IPS DF 6.9 (cell line): Measurements from ENCODE around the gene TELO2.
"Not testable (repeated sequence)": the region's sequence is repeated elsewhere in the genome, so short reads cannot be mapped to it uniquely, and the experiment has no call there.

Experiments
- DNase-seq: peaks from one replicate; pipeline ENCODE4 v3.0.0-alpha.2; 2013; ENCODE audit warnings: low read depth, low spot score
- H3K27ac ChIP-seq: one replicate; pipeline ENCODE4 v1.5.1; 2013; ENCODE audit warnings: low read length, control low read depth
- H3K27me3 ChIP-seq: 2 replicates; pipeline ENCODE4 v1.6.1; 2013; ENCODE audit warnings: mild to moderate bottlenecking, low read length; ENCODE audit not compliant: control insufficient read depth, insufficient read depth
- H3K36me3 ChIP-seq: 2 replicates; pipeline ENCODE4 v1.6.1; 2013; ENCODE audit warnings: low read length; ENCODE audit not compliant: control insufficient read depth, insufficient read depth
- H3K4me1 ChIP-seq: 2 replicates; pipeline ENCODE4 v1.6.1; 2013; ENCODE audit warnings: low read length; ENCODE audit not compliant: control insufficient read depth, insufficient read depth
- H3K4me3 ChIP-seq: 2 replicates; pipeline ENCODE4 v1.5.1; 2013; ENCODE audit warnings: mild to moderate bottlenecking, low read length
- H3K9me3 ChIP-seq: 2 replicates; pipeline ENCODE4 v1.6.1; 2013; ENCODE audit warnings: low read length, inconsistent platforms; ENCODE audit not compliant: control insufficient read depth, insufficient read depth
- WGBS: extraction: QIAGEN DNeasy Blood & Tissue Kit; methylation state at CpG from one replicate; pipeline ENCODE4 v1.1.7; 2013; ENCODE audit warnings: mixed read lengths, missing lambda C conversion rate; ENCODE audit not compliant: insufficient read length, insufficient coverage; 5-methylcytosine and 5-hydroxymethylcytosine counted together

Gene TELO2

GRCh38 chr16:1469141-1469540 lies 24.0 kb upstream of the TELO2 start:
- not testable (repeated sequence) for H3K36me3 ChIP-seq, H3K4me3 ChIP-seq, H3K27me3 ChIP-seq, H3K27ac ChIP-seq, H3K4me1 ChIP-seq, DNase-seq, H3K9me3 ChIP-seq
- WGBS: no CpG with 5 or more reads among the region's 5 CpGs

- Histone ChIP-seq H3K27ac (no peak overlapping the region), H3K36me3 (no peaks in the 10 kb centered on the region), H3K27me3 (no peaks in the 10 kb centered on the region), H3K4me3 (no peak overlapping the region), H3K4me1 (peaks cover 2% of the 10 kb centered on the region; the same call in 1 of the 2 replicates), H3K9me3 (no peaks in the 10 kb centered on the region)
- no peak for DNase-seq
- 100% methylated on average over 2 of the region's 20 CpGs for WGBS
Measured at GRCh38 chr16:1469693-1470201, 23.4 kb upstream of the TELO2 start.

GRCh38 chr16:1470481-1471251 lies 22.5 kb upstream of the TELO2 start:
- no peak for DNase-seq
- H3K4me3 ChIP-seq: no peak overlapping the region
- H3K4me1 ChIP-seq: peaks cover 2% of the 10 kb centered on the region; the same call in 1 of the 2 replicates
- H3K9me3 ChIP-seq: no peaks in the 10 kb centered on the region
- no peaks in the 10 kb centered on the region for H3K27me3 ChIP-seq
- no peaks in the 10 kb centered on the region for H3K36me3 ChIP-seq
- no CpG with 5 or more reads among the region's 14 CpGs for WGBS
- H3K27ac ChIP-seq: no peak overlapping the region

- WGBS: no CpG with 5 or more reads among the region's 26 CpGs
- peaks cover 2% of the 10 kb centered on the region; the same call in 1 of the 2 replicates for H3K4me1 ChIP-seq
- no peaks in the 10 kb centered on the region for H3K36me3 ChIP-seq
- no peaks in the 10 kb centered on the region for H3K27me3 ChIP-seq
- DNase-seq: no peak
- no peak overlapping the region for H3K4me3 ChIP-seq
- H3K27ac ChIP-seq: no peak overlapping the region
- H3K9me3 ChIP-seq: no peaks in the 10 kb centered on the region
Measured at GRCh38 chr16:1471569-1472194, 21.5 kb upstream of the TELO2 start.

GRCh38 chr16:1472974-1473373 lies 20.2 kb upstream of the TELO2 start:
- H3K4me3 ChIP-seq: no peak overlapping the region

GRCh38 chr16:1474082-1474795 lies 18.9 kb upstream of the TELO2 start:
- Histone ChIP-seq H3K36me3 (no peaks in the 10 kb centered on the region), H3K4me1 (peaks cover 2% of the 10 kb centered on the region; the same call in 1 of the 2 replicates), H3K4me3 (peak overlapping the region; percentile 93), H3K9me3 (no peaks in the 10 kb centered on the region), H3K27me3 (no peaks in the 10 kb centered on the region), H3K27ac (no peak overlapping the region)
- WGBS: no CpG with 5 or more reads among the region's 57 CpGs
- no peak for DNase-seq

More at GRCh38 chr16:1472974-1473373, 20.2 kb upstream of the TELO2 start:
- Histone ChIP-seq H3K27ac (no peak overlapping the region), H3K27me3 (no peaks in the 10 kb centered on the region), H3K36me3 (no peaks in the 10 kb centered on the region), H3K9me3 (no peaks in the 10 kb centered on the region), H3K4me1 (peaks cover 2% of the 10 kb centered on the region; the same call in 1 of the 2 replicates)
- DNase-seq: no peak
- WGBS: no CpG with 5 or more reads among the region's 3 CpGs

- DNase-seq: peak; percentile 45
- H3K9me3 ChIP-seq: no peaks in the 10 kb centered on the region
- peak within 1 kb of the TSS; percentile 93 for H3K4me3 ChIP-seq
- H3K27ac ChIP-seq: no peak within 1 kb of the TSS
- no peaks in the 10 kb centered on the region for H3K36me3 ChIP-seq
- peaks cover 2% of the 10 kb centered on the region; the same call in 1 of the 2 replicates for H3K4me1 ChIP-seq
- WGBS: no CpG with 5 or more reads among the region's 99 CpGs
- H3K27me3 ChIP-seq: no peaks in the 10 kb centered on the region
Measured at GRCh38 chr16:1474796-1475551, 18.2 kb upstream of the TELO2 start, which contains the start of gene CLCN7. TSS of gene CLCN7 (minus strand) at chr16:1475028. CDS start at chr16:1474974, 54 bp downstream.

GRCh38 chr16:1475552-1476114 lies 17.5 kb upstream of the TELO2 start:
- DNase-seq: no peak
- Histone ChIP-seq H3K4me1 (peaks cover 2% of the 10 kb centered on the region; the same call in 1 of the 2 replicates), H3K4me3 (peak overlapping the region; percentile 93), H3K36me3 (no peaks in the 10 kb centered on the region), H3K27ac (no peak overlapping the region), H3K9me3 (no peaks in the 10 kb centered on the region), H3K27me3 (no peaks in the 10 kb centered on the region)
- WGBS: no CpG with 5 or more reads among the region's 15 CpGs

- Histone ChIP-seq H3K36me3 (no peaks in the 10 kb centered on the region), H3K4me3 (no peak overlapping the region), H3K27me3 (no peaks in the 10 kb centered on the region), H3K27ac (no peak overlapping the region), H3K4me1 (no peaks in the 10 kb centered on the region), H3K9me3 (no peaks in the 10 kb centered on the region)
- no peak for DNase-seq
- WGBS: no CpG with 5 or more reads among the region's 10 CpGs
Measured at GRCh38 chr16:1477033-1477432, 16.1 kb upstream of the TELO2 start.
